Measurements from ENCODE around the gene ADAMTS19.

Gene ADAMTS19

DNA sequence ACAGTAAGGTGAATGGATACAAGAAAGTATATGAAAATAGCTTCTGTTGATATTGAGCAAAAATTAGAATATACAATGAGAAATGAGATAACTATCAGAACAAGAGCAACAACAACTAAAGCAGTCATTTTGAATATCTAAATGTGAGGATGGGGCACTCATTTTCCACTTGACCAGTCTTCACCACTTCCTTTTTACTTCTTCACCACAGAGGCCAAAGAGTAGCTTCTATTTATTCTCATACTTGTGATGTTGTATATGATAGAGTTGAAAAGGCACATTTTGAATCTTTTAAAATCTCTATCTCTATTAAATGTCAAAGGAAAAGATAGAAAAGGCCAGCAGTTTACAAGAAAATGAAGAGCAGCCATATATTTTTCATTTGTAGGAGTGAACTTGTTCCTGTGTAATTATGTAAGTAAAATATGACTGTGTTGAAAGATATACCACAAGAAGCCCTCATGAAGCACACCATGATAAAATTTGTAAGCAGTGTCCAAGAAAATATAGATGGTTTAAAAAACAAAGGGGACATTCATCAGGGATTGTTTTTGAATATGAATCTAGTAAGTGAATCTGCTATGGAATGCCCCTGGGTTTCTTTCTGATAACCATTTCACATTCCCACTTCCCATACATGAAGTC is 39.2 kb downstream of the ADAMTS19 start:
- FAIRE-seq (no peak), DNase-seq (ENCODE audit: insufficient read length, low spot score) (no peak)
- no peak for TF ChIP-seq POLR2A (IDR thresholded peaks at IDR 0.05; ENCODE audit: low read depth, low read length)

DNA sequence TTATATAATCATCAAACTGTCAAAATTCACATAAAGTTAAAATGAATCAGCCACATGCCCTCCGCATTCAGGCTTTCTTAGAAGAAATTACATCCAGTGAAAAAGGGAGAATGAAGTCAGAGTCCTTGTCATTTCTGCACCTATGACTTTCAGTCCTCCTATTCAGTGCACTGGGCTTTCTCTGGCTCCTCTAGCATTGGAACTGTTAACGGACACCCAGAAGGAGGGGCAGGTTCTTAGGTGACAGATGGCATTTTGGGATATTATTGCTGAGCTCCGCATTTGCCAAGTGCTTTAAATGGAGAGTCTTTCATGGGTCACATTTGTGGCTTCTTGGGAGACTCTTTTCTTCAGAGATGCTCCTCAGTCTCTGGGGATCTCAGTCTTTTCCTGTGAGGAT is 40.0 kb downstream of the ADAMTS19 start:
- TF ChIP-seq POLR2A (IDR thresholded peaks at IDR 0.05; ENCODE audit: low read depth, low read length), result no peak
- FAIRE-seq, result no peak
- no peak for DNase-seq (ENCODE audit: insufficient read length, low spot score)

DNA sequence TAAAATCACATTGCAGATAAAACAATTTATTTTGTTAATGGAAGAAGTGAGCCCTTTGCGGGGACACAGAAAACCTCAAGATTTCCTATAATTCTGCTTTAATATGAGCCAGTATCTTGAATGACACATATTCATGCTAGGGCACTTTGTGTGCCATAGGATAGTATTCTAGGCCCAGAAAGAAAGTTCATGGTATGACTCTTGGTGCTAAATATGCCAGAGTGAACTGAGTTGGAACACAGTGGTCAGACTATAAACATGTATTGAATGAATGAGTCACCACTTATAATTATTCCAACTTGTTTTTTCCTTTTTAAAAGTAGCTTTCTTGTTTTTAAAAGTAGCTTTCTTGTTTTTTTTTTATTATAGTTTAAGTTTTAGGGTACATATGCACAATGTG is 46.0 kb downstream of the ADAMTS19 start:
- no peak for TF ChIP-seq POLR2A (IDR thresholded peaks at IDR 0.05; ENCODE audit: low read depth, low read length)
- FAIRE-seq (no peak), DNase-seq (ENCODE audit: insufficient read length, low spot score) (no peak)

DNA sequence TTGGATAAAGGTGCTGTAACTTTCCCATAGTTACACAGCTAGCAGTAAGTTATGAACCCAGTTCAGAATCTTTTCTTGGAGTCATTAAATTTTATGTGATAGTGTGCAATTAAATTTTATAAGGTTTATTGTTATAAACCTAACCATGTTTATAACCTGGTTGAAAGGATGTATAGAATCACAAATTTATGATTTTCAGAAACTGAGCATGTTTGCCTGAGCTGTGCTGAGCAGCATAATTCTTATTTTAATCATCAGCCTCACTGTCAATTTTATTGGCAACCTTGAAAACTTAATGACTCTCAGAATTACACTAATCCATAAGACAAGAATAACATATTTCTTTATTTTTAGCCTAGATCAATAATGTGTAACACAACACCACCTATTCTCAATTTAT is 46.9 kb downstream of the ADAMTS19 start:
- FAIRE-seq, result no peak
- TF ChIP-seq POLR2A (IDR thresholded peaks at IDR 0.05; ENCODE audit: low read depth, low read length), result no peak
- no peak for DNase-seq (ENCODE audit: insufficient read length, low spot score)

DNA sequence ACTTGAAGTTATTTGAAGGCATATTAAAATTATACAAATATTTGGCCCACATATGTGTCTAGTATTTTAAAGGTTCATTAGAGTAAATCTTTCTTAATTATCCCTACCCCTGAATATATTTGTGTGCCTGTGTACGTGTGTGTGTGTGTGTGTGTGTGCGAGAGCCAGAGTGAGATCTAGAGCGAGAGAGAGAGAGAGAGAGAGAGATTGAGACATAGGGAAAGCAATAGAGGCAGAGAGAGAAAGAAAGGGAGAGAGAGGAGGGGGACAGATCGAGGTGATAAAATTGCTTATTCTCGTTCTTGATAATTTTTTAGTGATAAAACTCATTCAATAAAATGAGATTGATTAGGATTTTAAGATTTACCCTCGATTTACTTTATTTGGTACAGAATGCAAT is 47.4 kb downstream of the ADAMTS19 start:
- no peak for FAIRE-seq
- no peak for DNase-seq (ENCODE audit: insufficient read length, low spot score)
- no peak for TF ChIP-seq POLR2A (IDR thresholded peaks at IDR 0.05; ENCODE audit: low read depth, low read length)

DNA sequence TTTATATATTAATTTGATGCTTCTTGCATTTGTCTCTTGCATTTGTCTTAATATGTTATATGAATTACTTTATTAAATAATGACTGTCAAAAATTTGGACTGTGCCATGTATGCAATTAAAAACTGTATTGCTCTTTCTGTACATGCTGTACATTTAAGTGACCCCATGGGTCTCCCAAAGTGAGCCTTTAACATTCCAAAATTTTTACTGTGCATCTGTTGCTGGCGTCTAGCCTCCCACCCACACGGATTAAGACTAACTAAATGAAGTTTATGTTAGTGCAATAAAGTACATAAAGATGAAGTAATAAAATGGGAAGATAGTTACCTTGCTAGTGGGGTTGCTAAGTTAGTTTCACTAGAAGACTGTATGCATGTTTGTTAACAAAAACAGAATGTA is 48.5 kb downstream of the ADAMTS19 start:
- no peak for DNase-seq (ENCODE audit: insufficient read length, low spot score)
- TF ChIP-seq POLR2A (IDR thresholded peaks at IDR 0.05; ENCODE audit: low read depth, low read length), result no peak
- no peak for FAIRE-seq

DNA sequence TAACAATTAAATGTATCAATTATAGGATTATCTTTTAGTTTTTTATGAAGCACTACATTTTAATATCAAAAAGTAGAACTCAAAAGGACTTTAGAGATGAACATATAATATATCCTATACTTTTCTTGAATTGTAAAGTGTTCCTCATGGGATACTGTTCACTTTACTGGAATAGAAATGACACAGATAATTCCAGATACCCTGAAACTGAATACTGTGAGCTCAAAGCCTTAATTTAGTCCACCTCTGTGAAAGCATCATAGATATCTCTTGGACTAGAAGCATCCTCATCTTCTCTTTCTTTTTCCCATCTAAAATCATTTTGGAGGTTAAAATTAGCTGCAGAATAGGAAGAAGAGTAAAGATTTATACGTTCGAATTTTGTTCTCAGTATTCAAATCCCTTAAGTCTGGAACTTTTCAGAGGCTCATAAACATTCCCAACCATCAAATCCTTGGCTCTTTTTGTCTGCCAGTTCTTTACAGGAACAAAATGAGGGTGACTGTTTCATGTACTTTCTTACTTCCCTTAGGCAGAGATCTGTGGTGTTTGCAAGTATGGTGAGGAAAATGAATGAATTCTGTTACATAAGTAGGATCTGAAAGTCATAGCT is 49.4 kb downstream of the ADAMTS19 start:
- DNase-seq (ENCODE audit: insufficient read length, low spot score) (no peak), FAIRE-seq (no peak)
- no peak for TF ChIP-seq POLR2A (IDR thresholded peaks at IDR 0.05; ENCODE audit: low read depth, low read length)

DNA sequence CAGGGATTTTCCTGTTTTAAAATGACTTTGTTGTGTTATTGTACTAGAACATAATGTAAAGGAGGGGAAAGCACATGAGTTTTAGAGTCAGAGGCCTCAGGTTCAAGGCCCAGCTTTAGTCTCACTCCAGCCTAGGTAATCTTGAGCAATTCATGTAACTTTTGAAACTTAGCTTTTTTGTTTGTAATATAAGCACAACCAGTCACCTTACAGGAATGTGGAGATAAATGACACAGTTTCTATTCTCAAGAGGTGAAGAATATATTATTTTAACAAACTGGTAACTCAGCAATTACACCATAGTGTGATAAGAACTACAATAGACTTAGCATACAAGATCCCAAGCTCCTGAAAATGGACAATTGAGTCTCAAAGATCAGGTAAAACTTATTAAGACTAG is 51.2 kb downstream of the ADAMTS19 start:
- FAIRE-seq (no peak), DNase-seq (ENCODE audit: insufficient read length, low spot score) (no peak)
- TF ChIP-seq POLR2A (IDR thresholded peaks at IDR 0.05; ENCODE audit: low read depth, low read length), result no peak

DNA sequence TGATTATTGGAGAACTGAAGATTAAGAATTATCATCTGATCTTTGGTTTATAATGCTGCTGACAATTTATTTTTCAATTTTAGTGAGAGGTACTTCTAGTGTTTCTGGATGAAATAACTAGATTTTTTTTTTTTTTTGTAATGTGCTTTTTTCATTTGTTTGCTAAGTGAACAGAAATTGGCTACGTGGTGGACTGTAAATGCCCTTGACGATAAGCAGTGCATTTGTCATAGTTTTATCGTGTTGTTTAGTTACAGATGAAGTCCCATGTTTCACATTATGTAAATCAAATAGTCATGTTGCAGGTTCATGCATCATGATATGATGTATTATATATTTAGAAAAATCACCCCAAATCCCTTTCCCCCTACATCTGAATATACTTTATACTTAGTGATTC is 81.0 kb downstream of the ADAMTS19 start:
- FAIRE-seq, result no peak
- DNase-seq (ENCODE audit: insufficient read length, low spot score), result no peak
- no peak for TF ChIP-seq POLR2A (IDR thresholded peaks at IDR 0.05; ENCODE audit: low read depth, low read length)

DNA sequence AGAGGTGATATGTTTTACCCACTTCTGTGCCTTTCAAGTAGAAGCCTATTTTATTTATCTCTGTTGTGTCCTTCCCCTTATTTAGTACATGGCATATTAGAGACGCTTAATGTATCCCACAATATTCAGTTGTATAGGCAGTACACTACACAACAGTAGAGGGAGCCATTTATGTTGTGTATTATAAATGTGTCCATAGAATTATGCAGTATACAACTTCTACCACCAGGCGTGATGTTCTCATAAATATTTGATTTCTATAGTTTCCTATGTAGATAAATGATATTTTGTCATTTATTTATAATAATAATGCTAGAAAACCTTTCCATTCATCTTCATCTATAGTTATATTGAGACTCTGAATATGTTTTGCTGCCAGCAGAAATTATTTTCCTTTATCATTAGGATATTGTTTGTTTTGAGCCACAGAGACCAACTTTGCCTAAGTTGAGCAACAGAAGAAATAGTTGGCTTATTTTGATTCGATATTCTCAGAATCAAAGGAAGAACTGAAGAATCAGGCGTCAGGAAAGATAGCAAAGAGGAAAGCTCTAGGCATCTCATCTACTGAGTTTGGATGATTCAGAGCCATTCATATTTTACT is 81.7 kb downstream of the ADAMTS19 start:
- TF ChIP-seq POLR2A (IDR thresholded peaks at IDR 0.05; ENCODE audit: low read depth, low read length), result no peak
- no peak for FAIRE-seq
- peak; percentile 1 for DNase-seq (ENCODE audit: insufficient read length, low spot score)

DNA sequence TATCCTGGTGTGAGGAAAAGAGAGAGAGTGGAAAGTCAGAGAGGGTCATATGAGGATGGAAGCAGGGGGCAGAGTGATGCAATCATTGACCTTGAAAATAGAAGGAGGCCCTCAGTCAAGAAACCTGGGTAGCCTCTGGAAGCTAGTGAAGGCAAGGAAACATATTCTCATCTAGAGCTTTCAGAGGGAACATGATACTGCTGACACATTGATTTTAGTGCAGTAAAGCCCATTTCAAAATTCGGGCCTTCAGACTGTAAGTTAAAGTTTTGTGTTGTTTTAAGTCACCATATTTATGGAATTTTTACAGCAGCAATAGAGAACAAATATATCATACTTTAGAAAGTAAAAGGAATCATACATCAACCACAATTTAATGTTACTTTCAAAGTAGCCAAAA is 87.0 kb downstream of the ADAMTS19 start:
- TF ChIP-seq POLR2A (IDR thresholded peaks at IDR 0.05; ENCODE audit: low read depth, low read length), result no peak
- DNase-seq (ENCODE audit: insufficient read length, low spot score) (no peak), FAIRE-seq (no peak)

DNA sequence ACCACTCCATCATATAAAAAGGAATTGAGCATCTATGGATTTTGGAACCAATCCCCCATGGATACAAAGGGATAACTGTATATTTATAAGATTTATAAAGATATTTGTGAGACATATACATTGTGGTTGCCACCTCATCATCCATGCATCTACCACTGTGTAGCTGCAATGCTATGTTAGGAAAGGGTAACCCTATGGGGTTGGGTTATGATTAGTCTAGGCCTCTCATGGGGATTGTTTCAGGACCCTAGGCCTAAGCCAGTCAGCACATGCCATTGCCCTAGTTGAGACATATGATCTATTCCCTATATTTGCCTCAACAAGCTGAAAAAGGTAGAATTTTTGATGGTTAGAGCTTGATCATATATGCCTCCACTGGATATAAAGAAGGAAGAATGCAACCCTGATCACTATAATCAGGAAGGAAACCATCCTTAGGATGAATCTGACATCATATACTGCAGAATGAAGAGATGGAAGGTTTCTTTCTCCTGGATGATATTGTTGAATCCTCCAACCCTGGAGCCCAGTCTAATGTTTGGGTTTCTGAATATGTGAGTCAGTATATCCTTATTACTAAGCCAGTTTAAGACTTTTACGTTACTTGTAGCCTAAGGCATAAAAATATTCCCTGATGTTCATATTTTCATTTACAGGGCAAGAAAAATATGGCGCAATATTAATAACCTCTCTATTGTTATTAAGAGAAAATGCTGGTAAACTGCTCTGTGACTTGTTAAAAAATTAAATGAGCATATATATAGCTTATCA is 94.2 kb downstream of the ADAMTS19 start:
- no peak for DNase-seq (ENCODE audit: insufficient read length, low spot score)
- TF ChIP-seq POLR2A (IDR thresholded peaks at IDR 0.05; ENCODE audit: low read depth, low read length), result no peak
- no peak for FAIRE-seq

DNA sequence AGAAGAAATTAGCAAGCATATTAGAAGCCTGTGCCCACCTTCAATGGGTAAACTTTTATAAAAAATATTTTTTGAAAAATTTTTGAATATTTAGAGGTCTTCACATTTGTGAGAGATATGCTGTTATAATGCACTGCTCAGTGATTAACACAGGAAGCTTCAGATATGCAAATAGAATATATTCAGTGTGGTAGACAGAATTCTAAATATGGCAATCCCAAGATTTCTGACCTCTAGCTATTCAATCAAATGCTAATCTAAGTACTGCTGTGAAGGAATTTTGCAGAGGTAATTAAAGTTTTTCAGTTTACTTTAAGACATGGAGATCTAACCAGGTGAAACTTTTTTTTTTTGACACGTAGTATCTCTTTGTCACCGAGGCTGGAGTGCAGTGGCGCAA is 103.5 kb downstream of the ADAMTS19 start:
- FAIRE-seq (no peak), DNase-seq (ENCODE audit: insufficient read length, low spot score) (no peak)
- no peak for TF ChIP-seq POLR2A (IDR thresholded peaks at IDR 0.05; ENCODE audit: low read depth, low read length)

DNA sequence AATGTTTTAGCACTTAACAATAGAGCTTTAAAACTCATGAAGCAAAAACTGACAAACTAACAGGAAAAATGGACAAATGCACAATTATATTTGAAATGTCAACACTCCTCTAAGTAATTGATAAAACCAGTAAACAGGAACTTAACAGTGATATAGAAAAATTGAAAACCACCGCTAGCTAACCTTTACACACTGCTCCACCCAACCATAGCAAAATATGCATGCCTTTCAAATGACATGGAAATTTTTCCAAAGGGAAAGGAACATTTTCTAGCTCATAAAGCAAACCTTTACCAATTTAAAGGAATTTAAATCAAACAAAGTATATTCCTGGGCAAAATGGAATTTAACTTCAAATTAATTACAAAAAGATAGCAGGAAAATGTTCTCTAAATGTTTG is 109.2 kb downstream of the ADAMTS19 start:
- DNase-seq (ENCODE audit: insufficient read length, low spot score) (no peak), FAIRE-seq (no peak)
- TF ChIP-seq POLR2A (IDR thresholded peaks at IDR 0.05; ENCODE audit: low read depth, low read length), result no peak
